A673 (cell line): ENCODE data around the gene LRP1.

Experiments
- EZH2 ChIP-seq: fragments of 200-600 bp; sonication (generic); IDR thresholded peaks from 2 replicates; pipeline ENCODE4 v1.6.1; 2017; ENCODE audit warnings: borderline replicate concordance, low read depth, mild to moderate bottlenecking, mixed read lengths, antibody characterized with exemption, low read length; ENCODE audit not compliant: poor library complexity, severe bottlenecking
- TF ChIP-seq, protein P1 (sequence below): fragments of 300-800, 200-600 bp; sonication (generic); conservative IDR thresholded peaks from 2 replicates; pipeline ENCODE4 v1.5.1; 2017; ENCODE audit warnings: low read depth, mild to moderate bottlenecking, antibody characterized with exemption, low read length, moderate library complexity, mixed read lengths

DNA sequence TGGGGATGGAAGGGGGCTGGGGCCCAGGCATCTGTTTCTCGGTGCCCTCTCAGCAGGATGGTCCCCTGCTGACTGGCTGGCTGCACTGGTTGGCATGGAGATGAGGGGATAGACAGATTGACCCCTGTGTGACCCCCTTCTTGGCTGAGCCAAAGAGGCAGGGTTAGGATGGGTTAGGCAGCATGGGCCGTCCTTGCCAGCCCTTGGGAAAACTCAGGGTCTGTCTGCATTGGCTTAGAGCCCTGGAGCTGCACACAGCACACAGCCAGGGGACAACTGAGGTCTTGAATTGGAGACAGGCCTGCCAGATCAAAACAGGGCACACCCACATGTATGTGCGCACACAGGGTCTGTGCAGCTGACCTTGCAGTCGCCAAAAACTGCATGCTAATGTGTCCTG lies 30.4 kb downstream of the LRP1 start:
- TF ChIP-seq, protein P1, sequence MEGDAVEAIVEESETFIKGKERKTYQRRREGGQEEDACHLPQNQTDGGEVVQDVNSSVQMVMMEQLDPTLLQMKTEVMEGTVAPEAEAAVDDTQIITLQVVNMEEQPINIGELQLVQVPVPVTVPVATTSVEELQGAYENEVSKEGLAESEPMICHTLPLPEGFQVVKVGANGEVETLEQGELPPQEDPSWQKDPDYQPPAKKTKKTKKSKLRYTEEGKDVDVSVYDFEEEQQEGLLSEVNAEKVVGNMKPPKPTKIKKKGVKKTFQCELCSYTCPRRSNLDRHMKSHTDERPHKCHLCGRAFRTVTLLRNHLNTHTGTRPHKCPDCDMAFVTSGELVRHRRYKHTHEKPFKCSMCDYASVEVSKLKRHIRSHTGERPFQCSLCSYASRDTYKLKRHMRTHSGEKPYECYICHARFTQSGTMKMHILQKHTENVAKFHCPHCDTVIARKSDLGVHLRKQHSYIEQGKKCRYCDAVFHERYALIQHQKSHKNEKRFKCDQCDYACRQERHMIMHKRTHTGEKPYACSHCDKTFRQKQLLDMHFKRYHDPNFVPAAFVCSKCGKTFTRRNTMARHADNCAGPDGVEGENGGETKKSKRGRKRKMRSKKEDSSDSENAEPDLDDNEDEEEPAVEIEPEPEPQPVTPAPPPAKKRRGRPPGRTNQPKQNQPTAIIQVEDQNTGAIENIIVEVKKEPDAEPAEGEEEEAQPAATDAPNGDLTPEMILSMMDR = no peak
- TF ChIP-seq EZH2 = no peak
